AG04449 (cell line): ENCODE data around the gene MRPL42.
A peak's percentile ranks its signal among the peaks of the same experiment; 100 is the strongest.

ENCODE experiments used
- CTCF ChIA-PET: fragments of 350-600 bp; formaldehyde crosslinking; extraction: SDS; loops from one replicate; lab custom pipeline; 2021; ENCODE audit warnings: antibody characterized with exemption; lab: Yijun Ruan, JAX
- POLR2A ChIA-PET: fragments of 400-600, 350-600 bp; formaldehyde crosslinking; extraction: SDS; loops from one replicate; lab custom pipeline; 2020; ENCODE audit warnings: antibody characterized with exemption, inconsistent platforms; lab: Yijun Ruan, JAX
- DNase-seq: peaks from one replicate; pipeline ENCODE4 v3.0.0-alpha.2; 2010; ENCODE audit warnings: low read depth, low spot score
- H3K4me3 ChIP-seq: 2 replicates; pipeline ENCODE4 v1.5.1; 2011; ENCODE audit warnings: low read depth, mild to moderate bottlenecking, control low read depth, low read length
- TF ChIP-seq, protein P1 (sequence below): IDR thresholded peaks from one replicate; pipeline ENCODE4 v1.5.1; 2011; ENCODE audit warnings: mild to moderate bottlenecking, moderate library complexity, low read length, control low read depth, inconsistent platforms; ENCODE audit not compliant: insufficient read depth; ENCODE audit errors: missing control alignments

Gene MRPL42

DNA sequence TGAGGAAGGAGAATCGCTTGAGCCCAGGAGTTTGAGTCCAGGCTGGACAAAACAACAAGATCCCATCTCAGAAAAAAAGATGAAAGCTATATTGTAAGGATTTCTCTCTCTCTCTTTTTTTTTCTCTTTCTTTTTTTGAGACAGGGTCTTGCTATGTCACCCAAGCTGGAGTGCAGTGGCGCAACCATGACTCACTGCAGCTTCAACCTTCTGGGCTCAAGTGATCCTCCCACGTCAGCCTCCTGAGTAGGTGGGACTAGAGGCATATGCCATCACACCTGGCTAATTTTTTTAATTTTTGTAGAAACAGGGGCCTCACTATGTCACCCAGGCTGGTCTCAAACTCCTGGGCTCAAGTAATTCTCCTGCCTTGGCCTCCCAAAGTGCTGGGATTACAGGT is 5.8 kb upstream of the MRPL42 start:
- H3K4me3 ChIP-seq: no peak overlapping the region
- POLR2A ChIA-PET: no interaction called here
- DNase-seq: no peak
- TF ChIP-seq, protein P1, sequence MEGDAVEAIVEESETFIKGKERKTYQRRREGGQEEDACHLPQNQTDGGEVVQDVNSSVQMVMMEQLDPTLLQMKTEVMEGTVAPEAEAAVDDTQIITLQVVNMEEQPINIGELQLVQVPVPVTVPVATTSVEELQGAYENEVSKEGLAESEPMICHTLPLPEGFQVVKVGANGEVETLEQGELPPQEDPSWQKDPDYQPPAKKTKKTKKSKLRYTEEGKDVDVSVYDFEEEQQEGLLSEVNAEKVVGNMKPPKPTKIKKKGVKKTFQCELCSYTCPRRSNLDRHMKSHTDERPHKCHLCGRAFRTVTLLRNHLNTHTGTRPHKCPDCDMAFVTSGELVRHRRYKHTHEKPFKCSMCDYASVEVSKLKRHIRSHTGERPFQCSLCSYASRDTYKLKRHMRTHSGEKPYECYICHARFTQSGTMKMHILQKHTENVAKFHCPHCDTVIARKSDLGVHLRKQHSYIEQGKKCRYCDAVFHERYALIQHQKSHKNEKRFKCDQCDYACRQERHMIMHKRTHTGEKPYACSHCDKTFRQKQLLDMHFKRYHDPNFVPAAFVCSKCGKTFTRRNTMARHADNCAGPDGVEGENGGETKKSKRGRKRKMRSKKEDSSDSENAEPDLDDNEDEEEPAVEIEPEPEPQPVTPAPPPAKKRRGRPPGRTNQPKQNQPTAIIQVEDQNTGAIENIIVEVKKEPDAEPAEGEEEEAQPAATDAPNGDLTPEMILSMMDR: no peak
- CTCF ChIA-PET: no interaction called here

DNA sequence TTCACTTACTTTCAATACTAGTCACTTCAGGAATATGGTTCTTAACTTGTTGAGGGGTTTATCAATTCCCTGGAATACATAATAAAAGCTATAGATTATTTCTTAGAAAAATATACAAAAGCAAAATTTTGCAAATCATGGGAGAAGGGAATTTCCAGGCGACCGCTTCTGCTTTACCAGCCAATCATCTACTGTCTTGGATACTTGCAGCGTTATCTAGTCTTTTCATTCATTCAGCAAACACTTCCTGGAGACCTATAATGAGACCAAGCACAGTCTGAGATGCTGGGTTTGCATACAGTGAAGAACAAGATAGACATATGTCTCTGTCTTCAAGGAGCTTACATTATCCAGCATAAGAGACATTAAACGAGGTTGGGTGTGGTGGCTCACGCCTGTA is 1.5 kb upstream of the MRPL42 start:
- CTCF ChIA-PET: interaction anchor here (1.1 to 3.0 kb wide), 3 partner anchors 23 to 636 kb away, joined by 4 to 7 read pairs (median 6); no protein-coding TSS in a partner anchor
- POLR2A ChIA-PET: interaction anchor here (0.5 kb wide), 1 partner anchor 37 kb away, joined by 3 read pairs; no protein-coding TSS in a partner anchor
- H3K4me3 ChIP-seq: no peak overlapping the region
- TF ChIP-seq, protein P1: no peak
- no peak for DNase-seq

DNA sequence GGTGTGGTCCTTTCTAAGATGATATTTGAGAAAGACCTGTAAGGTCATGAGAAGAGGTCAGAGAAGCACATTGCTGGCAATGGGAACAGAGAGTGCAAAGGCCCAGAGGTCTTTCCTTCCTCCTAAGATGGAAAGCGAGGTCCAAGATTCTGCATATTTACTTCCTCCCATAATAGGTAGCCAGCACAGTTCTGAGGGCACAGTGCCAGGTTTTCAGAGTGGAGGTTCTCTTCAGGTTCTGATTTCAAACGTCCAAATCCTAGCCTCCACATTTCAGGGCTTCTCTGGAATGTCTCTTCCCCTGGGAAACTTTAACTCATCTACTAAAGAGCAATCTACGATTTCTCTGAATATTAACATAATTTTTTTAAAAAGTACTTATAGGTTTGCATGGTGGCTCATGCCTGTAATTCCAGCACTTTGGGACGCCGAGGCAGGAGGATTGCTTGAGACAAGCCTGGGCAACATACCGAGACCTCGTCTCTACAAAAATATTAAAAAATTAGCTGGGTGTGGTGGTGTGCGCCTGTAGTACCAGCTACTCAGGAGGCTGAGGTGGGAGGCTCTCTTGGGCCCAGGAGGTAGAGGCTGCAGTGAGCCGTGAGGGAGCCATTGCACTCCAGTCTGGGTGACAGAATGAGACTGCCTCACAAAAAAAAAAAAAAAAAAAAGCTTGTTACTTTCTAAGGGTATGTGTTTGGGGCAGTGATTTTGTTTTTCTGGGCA is 526 bp upstream of the MRPL42 start:
- no peak overlapping the region for H3K4me3 ChIP-seq
- POLR2A ChIA-PET: no interaction called here
- TF ChIP-seq, protein P1: no peak
- CTCF ChIA-PET: interaction anchor here (0.6 to 3.0 kb wide), 15 partner anchors 8 to 683 kb away, joined by 3 to 16 read pairs (median 6); partner anchors contain the start of gene UBE2N
- DNase-seq: no peak

- ChIA-PET POLR2A (interaction anchor here (0.6 kb wide), 1 partner anchor 667 kb away, joined by 4 read pairs; no protein-coding TSS in a partner anchor), CTCF (interaction anchor here (0.7 to 2.5 kb wide), 16 partner anchors 8 to 633 kb away, joined by 3 to 16 read pairs (median 5); partner anchors contain the start of gene UBE2N)
- DNase-seq: no peak
These were observed 676 bp downstream of the MRPL42 start for GRCh38 chr12:93468008-93468371.

DNA sequence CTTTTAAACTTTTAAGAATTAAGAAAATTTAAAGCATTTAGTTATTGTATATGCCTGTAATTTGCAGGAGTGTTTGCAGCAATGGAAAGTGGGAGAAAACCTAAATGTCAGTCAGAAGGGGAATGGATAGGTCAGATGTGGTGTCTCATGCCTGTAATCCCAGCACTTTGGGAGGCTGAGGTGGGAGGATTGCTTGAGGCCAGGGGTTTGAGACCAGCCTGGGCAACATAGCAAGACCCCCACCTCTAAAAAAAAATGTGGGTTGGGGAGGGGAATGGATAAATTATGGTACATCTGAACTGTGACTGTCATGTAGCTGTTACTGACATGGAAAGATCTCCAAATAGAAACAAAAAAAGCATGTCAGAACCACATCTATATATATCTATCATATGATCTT is 2.1 kb downstream of the MRPL42 start:
- TF ChIP-seq, protein P1: no peak
- CTCF ChIA-PET: interaction anchor here (3.2 kb wide), 1 partner anchor 34 kb away, joined by 11 read pairs; no protein-coding TSS in a partner anchor
- POLR2A ChIA-PET: no interaction called here
- H3K4me3 ChIP-seq: no peak overlapping the region
- DNase-seq: no peak

More at GRCh38 chr12:93468008-93468371, 676 bp downstream of the MRPL42 start:
- TF ChIP-seq, protein P1: no peak
- peak overlapping the region; percentile 96 for H3K4me3 ChIP-seq

GRCh38 chr12:93476555-93476954 is 9.2 kb downstream of the MRPL42 start:
- ChIA-PET CTCF (interaction anchor here (1.1 to 2.7 kb wide), 4 partner anchors 9 to 625 kb away, joined by 3 to 16 read pairs (median 6); partner anchors contain the start of gene MRPL42), POLR2A (no interaction called here)
- H3K4me3 ChIP-seq: no peak overlapping the region
- no peak for DNase-seq
- TF ChIP-seq, protein P1: no peak
